Coronary artery (tissue), 2 donors: ENCODE results near the gene TANGO6.

Experiments used
- DNase-seq: peaks from one replicate; pipeline ENCODE4 v3.0.0-alpha.2; 2017; ENCODE audit warnings: low spot score
- H3K27ac ChIP-seq, 2 donors: fragments of 200-600 bp; sonication (generic); one replicate each; pipeline ENCODE4 v1.5.1; 2016 to 2019
- H3K4me3 ChIP-seq: fragments of 200-600 bp; sonication (generic); 2 replicates; pipeline ENCODE4 v1.5.1; 2016; ENCODE audit warnings: mild to moderate bottlenecking, moderate library complexity
- TF ChIP-seq, protein P1 (sequence below): fragments of 200-600 bp; sonication (generic); IDR thresholded peaks from one replicate; pipeline ENCODE4 v1.5.1; 2019; ENCODE audit warnings: antibody characterized with exemption

The TANGO6 gene

DNA sequence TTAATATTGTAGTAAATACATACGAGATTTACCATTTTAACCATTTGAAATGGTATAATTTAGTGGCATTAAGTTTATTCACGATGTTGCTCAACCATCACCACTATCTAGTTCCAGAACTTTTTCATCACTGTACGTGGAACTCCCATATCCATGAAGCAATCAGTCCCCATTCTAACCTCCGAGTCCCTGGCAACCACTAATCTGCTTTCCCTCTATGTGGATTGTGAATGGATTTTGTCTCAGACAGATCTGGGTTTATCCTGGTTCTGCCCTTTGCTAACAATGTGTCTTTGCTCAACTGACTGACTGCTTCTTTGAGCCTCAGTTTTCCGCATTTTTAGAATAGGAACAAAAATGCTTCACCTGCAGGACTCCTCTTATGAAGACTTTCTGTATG lies 51.4 kb downstream of the TANGO6 start:
- DNase-seq, result no peak
- no peak overlapping the region for H3K27ac ChIP-seq
- TF ChIP-seq, protein P1, sequence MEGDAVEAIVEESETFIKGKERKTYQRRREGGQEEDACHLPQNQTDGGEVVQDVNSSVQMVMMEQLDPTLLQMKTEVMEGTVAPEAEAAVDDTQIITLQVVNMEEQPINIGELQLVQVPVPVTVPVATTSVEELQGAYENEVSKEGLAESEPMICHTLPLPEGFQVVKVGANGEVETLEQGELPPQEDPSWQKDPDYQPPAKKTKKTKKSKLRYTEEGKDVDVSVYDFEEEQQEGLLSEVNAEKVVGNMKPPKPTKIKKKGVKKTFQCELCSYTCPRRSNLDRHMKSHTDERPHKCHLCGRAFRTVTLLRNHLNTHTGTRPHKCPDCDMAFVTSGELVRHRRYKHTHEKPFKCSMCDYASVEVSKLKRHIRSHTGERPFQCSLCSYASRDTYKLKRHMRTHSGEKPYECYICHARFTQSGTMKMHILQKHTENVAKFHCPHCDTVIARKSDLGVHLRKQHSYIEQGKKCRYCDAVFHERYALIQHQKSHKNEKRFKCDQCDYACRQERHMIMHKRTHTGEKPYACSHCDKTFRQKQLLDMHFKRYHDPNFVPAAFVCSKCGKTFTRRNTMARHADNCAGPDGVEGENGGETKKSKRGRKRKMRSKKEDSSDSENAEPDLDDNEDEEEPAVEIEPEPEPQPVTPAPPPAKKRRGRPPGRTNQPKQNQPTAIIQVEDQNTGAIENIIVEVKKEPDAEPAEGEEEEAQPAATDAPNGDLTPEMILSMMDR, result no peak
- no peak overlapping the region for H3K4me3 ChIP-seq

DNA sequence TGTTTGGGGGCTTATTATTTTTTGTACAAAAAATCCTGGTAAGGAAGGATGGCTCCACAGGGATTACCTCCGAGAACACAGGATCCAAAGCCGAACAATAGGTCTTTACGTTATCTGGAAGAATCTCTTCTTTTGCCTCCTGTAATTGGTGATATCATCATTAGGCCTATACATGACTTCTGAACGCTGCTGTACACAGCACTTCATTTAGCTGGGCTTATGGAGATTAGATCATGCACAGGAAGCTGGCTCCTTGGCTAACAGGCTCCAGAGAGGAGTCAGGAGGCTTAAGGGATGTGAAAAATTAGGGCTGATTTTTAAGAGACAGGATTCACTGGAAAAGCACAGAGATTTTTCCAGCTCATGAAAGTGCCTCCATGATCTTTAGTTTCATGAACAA lies 54.7 kb downstream of the TANGO6 start:
- TF ChIP-seq, protein P1, result no peak
- Histone ChIP-seq H3K4me3 (no peak overlapping the region), H3K27ac (no peak overlapping the region)
- no peak for DNase-seq

DNA sequence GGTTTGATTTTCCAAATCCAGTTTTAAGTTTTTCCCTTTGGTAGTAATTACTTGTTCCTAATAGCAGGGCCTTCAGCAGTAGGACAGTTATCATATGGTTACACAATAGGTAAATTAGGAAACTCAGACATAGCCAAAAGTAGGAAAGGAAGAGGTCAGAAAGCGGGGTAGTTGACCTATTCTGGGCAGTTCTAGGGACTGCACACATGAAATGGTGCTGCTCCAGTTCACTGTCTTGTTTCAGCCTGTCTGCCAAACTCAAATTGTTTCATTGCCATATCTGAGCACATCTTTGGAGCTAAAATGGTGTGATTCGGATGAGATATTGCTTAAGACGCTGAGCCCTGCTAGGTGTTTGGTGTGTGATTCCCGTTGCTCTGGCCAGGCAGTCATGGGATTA lies 56.7 kb downstream of the TANGO6 start:
- DNase-seq, result no peak
- no peak overlapping the region for H3K4me3 ChIP-seq
- TF ChIP-seq, protein P1, result no peak
- H3K27ac ChIP-seq, result no peak overlapping the region

DNA sequence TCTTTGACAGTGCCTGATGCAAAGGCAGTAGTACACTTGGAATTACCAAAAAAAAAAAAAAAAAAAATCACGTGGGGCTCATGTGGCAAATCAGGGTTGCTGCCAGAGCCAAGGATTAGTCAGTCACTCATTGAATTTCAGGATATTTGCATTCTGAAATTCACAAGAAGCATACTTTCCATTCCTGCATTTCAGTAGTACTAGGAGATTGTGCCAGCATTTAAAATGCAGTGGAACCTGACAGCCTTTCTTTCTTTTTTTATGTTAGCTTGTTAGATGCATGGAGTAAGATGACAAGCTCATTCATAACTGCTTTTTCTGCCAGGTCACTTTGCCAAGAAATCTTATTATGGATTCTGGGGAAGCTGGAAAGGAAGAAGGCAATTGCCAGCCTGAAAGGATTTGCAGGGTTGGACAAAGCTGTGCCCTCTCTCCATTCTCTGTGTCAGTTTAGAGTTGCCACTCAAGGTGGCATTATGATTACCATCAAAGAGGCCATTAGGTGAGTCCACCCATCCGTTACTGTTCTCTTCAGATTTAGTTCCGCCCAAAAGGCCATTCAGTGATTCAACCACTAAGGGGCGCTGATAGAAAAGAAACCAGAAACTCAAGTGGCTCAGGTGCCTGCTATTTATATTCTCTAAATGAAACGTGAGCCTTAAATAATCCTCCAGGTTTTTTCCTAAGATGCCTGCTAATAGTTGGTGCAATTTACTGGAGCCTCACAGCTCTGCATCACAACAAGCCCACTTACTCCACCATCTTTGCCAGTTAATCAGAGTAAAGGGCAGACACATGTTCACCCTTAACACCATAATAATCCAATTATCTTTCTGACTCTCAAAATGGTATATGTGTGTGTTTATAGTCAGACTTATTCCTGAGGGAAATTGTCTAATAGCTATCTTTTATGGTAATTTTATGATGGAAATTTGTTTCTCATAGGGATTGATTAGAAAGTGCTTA lies 59.0 kb downstream of the TANGO6 start:
- TF ChIP-seq, protein P1, result peak; percentile 29
- no peak for DNase-seq
- Histone ChIP-seq H3K27ac (no peak overlapping the region), H3K4me3 (no peak overlapping the region)

DNA sequence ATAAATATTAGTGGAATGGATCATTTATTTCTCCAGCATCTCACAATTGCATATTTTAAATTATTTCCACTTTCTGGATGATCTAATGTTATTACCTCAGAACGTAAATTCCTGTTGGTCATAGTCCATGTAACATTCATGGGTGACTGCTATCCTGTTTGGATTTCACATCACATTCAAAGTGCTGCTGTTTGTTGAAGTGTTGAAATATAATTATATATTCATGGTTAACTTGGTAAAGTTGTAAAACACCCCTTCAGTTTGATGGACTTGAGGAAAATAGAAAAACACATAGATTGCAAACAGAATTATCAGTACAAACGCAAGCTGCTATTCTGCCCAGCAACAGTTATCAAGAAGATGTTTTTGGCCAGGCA lies 59.6 kb downstream of the TANGO6 start:
- H3K27ac ChIP-seq, result no peak overlapping the region
- H3K4me3 ChIP-seq, result no peak overlapping the region

DNA sequence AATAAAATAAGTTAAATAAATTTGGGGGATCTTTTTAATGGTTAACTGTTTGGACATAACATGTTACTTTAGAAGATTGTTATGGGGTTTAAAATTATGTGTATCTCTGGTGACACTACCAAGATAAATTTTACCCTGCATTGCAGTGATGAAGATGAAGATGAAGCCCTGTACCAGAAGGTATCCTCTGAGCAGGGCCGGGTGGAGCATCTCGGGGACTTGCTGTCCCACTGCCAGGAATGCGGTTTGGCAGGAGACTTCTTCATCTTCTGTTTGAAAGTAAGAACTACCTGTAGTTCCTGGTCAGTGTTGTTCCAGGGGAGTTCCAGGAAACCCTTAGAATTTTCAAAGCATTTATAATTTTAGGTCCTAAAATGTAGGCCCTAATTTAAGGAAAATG lies 64.0 kb downstream of the TANGO6 start:
- Histone ChIP-seq H3K27ac (no peak overlapping the region), H3K4me3 (no peak overlapping the region)
- no peak for DNase-seq
- TF ChIP-seq, protein P1, result no peak

More for the DNA sequence above, 59.6 kb downstream of the TANGO6 start:
- no peak for DNase-seq
- TF ChIP-seq, protein P1, result no peak

DNA sequence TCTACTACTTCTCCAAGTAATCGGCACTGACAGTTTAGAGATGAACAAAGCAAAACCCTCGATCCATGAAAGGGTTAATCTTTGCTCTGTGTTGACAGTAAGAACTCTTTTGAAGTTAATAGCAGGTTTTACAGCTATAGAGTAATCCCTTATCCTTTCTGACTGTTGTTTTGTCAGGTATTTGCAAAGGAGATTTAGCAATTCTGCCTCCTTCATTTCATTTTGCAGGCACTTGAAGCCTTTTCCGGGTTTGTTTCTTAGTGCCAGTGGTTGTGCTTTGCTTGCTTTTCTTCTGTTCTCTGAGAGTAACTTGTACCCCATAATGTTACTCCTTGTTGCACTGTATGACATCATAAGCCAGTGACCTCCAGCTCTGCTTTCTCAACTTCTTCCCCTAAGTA lies 64.5 kb downstream of the TANGO6 start:
- H3K4me3 ChIP-seq, result no peak overlapping the region
- TF ChIP-seq, protein P1, result no peak
- H3K27ac ChIP-seq, result no peak overlapping the region
- no peak for DNase-seq
